Measurements from ENCODE around the gene LRRC17.

The LRRC17 gene

GRCh38 chr7:102912742-102913141 lies at the start of gene LRRC17:
Gene LRRC17 (plus strand): TSS chr7:102913000. CDS start chr7:102933914, 20,914 bp downstream.
- TF ChIP-seq ZNF274 (IDR thresholded peaks at IDR 0.05; ENCODE audit: low read depth, low read length): no peak
- H3K4me3 ChIP-seq (ENCODE audit: low read length): no peak within 1 kb of the TSS

GRCh38 chr7:102864958-102865357 lies 47.8 kb upstream of the LRRC17 start:
- H3K4me3 ChIP-seq (ENCODE audit: low read length): no peak overlapping the region
- TF ChIP-seq ZNF274 (IDR thresholded peaks at IDR 0.05; ENCODE audit: low read depth, low read length): no peak

- TF ChIP-seq ZNF274 (IDR thresholded peaks at IDR 0.05; ENCODE audit: low read depth, low read length): no peak
- H3K4me3 ChIP-seq (ENCODE audit: low read length): no peak overlapping the region
These were observed 46.1 kb upstream of the LRRC17 start for GRCh38 chr7:102866535-102867215.

GRCh38 chr7:102869195-102869594 lies 43.6 kb upstream of the LRRC17 start:
- no peak overlapping the region for H3K4me3 ChIP-seq (ENCODE audit: low read length)
- no peak for TF ChIP-seq ZNF274 (IDR thresholded peaks at IDR 0.05; ENCODE audit: low read depth, low read length)

- TF ChIP-seq ZNF274 (IDR thresholded peaks at IDR 0.05; ENCODE audit: low read depth, low read length): no peak
- no peak overlapping the region for H3K4me3 ChIP-seq (ENCODE audit: low read length)
These were observed 40.3 kb upstream of the LRRC17 start for GRCh38 chr7:102872460-102872859.

GRCh38 chr7:102873470-102874165 lies 39.2 kb upstream of the LRRC17 start:
- no peak for TF ChIP-seq ZNF274 (IDR thresholded peaks at IDR 0.05; ENCODE audit: low read depth, low read length)
- H3K4me3 ChIP-seq (ENCODE audit: low read length): no peak overlapping the region

GRCh38 chr7:102874166-102874829 lies 38.5 kb upstream of the LRRC17 start:
- TF ChIP-seq ZNF274 (IDR thresholded peaks at IDR 0.05; ENCODE audit: low read depth, low read length): no peak
- H3K4me3 ChIP-seq (ENCODE audit: low read length): no peak overlapping the region

GRCh38 chr7:102874966-102875365 lies 37.8 kb upstream of the LRRC17 start:
- TF ChIP-seq ZNF274 (IDR thresholded peaks at IDR 0.05; ENCODE audit: low read depth, low read length): no peak
- no peak overlapping the region for H3K4me3 ChIP-seq (ENCODE audit: low read length)

GRCh38 chr7:102875700-102876295 lies 37.0 kb upstream of the LRRC17 start:
- no peak overlapping the region for H3K4me3 ChIP-seq (ENCODE audit: low read length)

GRCh38 chr7:102883098-102883860 lies 29.5 kb upstream of the LRRC17 start:
- TF ChIP-seq ZNF274 (IDR thresholded peaks at IDR 0.05; ENCODE audit: low read depth, low read length): no peak
- H3K4me3 ChIP-seq (ENCODE audit: low read length): no peak overlapping the region

More at GRCh38 chr7:102875700-102876295, 37.0 kb upstream of the LRRC17 start:
- TF ChIP-seq ZNF274 (IDR thresholded peaks at IDR 0.05; ENCODE audit: low read depth, low read length): no peak

- H3K4me3 ChIP-seq (ENCODE audit: low read length): no peak overlapping the region
- TF ChIP-seq ZNF274 (IDR thresholded peaks at IDR 0.05; ENCODE audit: low read depth, low read length): no peak
These were observed 24.1 kb upstream of the LRRC17 start for GRCh38 chr7:102888561-102889233.

- TF ChIP-seq ZNF274 (IDR thresholded peaks at IDR 0.05; ENCODE audit: low read depth, low read length): no peak
- H3K4me3 ChIP-seq (ENCODE audit: low read length): no peak overlapping the region
These were observed 22.9 kb upstream of the LRRC17 start for GRCh38 chr7:102889851-102890250.

GRCh38 chr7:102890292-102890970 lies 22.4 kb upstream of the LRRC17 start:
- TF ChIP-seq ZNF274 (IDR thresholded peaks at IDR 0.05; ENCODE audit: low read depth, low read length): no peak
- H3K4me3 ChIP-seq (ENCODE audit: low read length): no peak overlapping the region

All from GM08714 (cell line).